Activated naive CD4-positive, alpha-beta T cell (primary cell): ENCODE results near the gene ARID1B.

Experiments used
- DNase-seq, 4 experiments: peaks; one replicate each; lab custom pipeline; 2025; lab: John Stamatoyannopoulos, UW

ARID1B gene

DNA sequence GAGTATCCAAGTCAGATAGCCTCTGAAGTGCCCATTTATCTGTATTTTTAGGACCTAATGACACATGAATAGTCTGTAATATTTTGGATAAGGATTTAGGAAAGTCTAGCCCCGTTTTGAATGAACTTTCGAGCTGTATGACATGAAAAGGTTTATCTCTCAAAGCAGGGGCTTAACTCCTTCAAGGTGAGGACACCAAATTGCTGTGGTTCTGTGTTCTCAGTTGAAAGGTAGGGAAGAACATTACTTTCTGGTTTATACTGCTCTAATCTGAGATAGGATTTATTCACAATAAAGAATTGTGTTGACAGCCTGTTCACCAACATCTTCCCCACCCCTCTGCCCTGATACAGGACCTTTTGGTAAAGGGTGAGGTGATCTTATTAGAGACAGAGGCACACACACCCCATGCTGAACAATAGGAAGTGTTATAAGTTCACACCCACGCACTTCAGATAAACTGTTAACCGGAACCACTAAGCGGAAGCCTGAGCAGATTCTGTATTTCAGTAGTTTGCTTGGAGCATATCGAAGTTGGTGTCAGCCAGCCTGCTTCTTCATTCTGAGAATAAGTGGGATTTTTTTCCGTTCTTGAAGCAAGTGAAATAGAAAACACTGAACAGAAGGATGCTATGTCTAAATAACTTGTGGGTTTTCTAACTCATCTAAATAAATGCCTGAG, 322.9 kb downstream of the ARID1B start:
- peak in 2 of 4 experiments; percentile 1 to 16 for DNase-seq

DNA sequence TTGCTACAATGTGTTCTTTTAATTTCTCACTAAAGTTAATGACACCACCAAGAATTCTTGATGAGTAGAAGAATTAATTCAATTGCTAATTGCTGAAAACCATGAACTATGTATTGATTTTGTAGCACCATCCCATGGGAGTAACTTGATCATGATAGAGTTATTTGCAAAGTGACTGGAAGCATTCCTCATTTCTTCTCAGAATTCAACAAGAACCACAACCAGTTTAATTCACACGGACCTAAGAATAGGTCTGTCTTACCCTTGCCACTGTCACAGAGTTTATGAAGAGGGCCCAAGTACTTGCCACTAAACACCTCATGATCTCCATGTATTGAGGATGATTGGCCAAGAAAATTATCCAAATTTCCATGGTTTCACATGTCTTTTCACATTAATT, 324.0 kb downstream of the ARID1B start:
- no peak for DNase-seq

DNA sequence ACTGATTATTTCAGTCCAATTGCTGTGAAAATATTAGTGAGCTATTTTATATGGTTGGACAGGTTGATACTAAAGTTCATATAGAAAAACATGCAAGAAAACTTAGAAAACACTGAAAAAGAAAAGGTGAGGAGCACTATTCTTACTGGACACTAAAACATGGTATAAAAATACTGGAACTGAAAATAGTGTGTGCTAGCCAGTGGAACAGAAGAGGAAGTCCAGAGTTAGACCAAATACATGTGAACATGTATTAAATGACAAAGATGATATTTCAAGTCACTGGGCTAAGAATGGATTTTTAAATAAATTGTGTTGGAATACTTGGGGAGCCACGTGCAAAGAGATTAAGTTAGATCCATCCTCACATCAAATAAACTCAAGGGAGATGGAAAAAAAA, 327.6 kb downstream of the ARID1B start:
- DNase-seq, result no peak

DNA sequence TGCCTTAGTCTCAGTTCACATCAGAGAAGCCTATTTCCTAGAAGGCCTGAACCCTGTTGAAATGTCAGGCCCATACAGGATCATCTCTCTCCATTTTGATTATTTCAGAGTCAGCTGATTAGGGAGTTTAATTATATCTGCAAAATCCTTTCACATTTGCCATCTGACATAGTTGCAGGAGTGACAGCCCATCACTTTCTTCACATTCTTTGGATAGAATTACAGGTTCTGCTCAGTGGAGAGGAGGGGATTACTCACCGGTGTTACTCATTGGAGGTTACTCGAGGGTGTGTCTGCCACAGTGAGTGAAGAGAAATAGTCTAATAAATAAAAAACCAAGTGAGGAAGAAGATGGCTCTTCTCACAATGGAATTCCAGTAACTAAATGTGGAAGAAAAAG, 329.3 kb downstream of the ARID1B start:
- DNase-seq, result no peak

DNA sequence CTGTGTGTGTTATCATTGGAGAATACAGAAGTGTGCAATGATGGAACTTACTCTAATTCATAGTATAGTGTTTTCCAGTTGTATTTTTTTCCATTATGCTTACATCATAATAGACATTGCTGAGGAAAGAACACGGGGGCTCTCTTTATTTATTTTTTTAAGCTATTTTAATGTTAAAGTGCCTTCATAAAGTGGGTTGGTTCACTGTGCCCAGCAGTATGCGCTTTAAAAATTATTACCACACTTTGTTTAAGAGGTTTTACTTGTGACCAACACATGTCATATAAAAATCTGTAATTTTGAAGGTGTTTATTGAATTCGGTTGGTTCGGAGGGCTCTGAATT, 330.4 kb downstream of the ARID1B start:
- no peak for DNase-seq

DNA sequence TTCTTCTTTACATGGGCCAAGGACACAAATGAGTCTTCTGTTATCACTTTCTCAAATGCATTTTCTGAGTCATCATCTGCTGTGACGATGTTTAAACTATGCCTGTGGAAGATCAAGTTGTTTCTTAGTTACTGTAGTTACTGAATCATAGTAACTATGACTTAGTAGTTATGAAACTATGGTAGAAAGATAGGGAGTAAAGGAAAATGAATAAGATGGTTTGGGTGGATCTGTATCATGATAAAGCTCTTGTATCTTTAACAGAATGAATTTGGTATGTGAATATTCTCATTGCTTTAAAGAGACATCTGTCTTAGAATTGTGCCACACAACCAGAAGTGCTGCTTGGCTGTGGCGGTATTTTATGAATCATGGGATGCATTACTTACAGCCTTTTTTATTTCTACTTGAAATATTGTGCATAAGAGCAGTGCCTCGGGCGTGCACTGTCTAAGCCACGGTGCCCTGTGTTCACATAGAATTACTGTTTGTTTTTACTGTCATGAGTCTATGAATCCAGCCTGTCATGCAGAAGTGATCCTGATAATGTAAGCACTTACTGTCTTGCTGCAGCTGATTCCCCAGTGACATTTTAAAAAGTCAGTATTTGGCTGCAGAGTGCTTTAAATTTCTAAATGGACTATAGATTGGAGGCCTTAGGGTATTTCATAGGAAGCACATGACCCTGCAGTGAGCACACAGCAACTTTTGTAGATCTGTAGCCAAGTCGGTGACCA, 330.9 kb downstream of the ARID1B start:
- no peak for DNase-seq

DNA sequence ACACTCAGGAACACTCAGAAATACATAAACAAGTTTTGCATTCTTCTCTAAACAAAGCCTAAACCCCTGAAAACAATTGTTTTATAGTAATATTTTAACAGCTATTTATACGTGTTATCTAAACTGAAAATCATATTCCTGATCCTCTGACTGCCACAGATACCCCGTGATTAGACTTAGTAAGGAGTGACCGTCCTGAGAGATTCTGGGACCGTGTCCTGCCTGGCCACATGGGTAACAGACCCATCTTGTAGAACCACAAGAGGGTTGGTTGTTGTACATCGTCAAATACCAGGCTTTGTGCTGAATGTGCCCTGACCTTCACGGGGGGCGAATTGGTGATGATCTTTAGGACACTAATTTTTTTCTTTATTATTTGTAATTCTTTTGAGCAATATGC, 331.7 kb downstream of the ARID1B start:
- no peak for DNase-seq

DNA sequence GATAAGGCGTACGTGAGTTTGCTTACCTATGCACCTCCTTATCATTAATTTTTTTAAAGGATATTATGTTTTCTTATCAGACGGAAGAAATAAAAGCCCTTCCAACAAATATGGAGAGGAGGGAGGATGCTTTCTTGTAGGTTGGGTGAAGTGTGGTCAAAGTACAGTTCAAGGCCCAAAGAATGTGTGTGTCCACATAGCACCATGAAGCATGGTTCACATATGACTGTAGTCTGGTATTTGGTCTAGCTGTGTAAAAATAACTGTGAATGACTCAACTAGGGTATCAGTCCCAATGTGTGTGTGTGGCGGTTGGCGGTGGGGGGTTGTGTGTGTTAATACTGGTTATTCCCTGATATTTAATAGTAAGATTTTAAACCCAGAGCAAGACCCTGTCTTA, 333.4 kb downstream of the ARID1B start:
- no peak for DNase-seq

DNA sequence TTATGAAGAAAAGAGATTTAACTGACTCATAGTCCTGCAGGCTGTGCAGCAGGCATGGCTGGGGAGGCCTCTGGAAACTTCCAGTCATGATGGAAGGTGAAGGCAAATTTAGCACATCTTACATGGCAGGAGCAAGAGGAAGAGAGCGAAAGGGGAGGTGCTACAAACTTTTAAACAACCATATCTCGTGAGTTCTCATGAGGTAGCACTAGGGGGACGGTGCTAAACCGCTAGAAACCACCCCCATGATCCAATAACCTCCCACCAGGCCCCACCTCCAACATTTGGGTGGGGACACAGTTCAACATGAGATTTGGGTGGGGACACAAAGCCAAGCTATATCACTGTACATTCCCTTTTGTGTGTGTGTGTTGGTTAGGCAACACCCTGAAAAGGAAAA, 336.2 kb downstream of the ARID1B start:
- no peak for DNase-seq

DNA sequence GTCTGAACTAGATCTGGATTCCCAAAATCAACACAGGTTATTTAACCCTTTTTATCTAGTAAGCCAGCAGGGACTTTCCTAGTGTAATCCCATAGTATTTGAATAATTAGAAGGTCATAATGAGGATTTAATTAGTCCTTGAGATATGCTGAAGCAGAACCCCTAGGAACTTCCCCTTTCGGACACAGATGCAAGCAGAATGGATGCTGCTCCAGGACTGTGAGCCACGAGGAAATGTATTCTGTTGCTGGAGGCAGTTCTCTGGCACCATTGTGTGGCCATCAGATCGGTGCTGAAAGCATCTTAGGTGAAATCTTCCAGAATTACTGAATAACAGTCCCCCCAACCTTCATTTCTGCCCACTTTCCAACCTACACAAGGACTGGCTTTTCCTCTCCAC, 339.2 kb downstream of the ARID1B start:
- DNase-seq, result no peak

DNA sequence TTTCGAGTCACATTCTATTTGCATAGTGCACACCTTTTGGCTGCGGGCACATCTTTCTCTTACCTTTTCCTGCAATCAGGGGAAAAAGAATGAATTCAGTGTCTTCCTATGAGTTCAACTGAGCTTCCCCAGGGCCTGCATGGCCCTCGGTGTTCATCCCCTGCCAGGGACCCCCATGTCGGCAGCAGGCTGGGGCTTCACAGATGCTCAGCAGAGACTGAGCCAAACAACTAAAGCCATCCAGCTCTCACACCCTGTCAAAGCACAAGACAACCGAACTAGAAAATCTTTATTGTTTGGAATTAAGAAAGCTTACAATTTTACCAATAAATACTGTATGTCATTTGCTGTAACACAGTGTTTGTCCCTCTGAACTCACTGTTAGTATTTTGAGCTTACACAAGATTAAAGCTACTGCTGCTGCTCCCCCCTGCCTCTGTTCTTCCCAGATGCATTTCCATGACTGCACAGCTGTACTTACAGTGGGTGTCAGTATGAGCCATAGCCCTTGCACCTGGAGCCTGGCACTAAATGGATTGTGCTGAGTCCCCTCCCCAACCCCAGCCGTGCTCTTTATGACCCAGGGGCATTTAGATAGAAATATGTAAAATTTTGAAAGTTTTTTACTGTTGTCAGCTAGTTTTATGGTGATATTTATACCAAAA, 340.4 kb downstream of the ARID1B start:
- no peak for DNase-seq

DNA sequence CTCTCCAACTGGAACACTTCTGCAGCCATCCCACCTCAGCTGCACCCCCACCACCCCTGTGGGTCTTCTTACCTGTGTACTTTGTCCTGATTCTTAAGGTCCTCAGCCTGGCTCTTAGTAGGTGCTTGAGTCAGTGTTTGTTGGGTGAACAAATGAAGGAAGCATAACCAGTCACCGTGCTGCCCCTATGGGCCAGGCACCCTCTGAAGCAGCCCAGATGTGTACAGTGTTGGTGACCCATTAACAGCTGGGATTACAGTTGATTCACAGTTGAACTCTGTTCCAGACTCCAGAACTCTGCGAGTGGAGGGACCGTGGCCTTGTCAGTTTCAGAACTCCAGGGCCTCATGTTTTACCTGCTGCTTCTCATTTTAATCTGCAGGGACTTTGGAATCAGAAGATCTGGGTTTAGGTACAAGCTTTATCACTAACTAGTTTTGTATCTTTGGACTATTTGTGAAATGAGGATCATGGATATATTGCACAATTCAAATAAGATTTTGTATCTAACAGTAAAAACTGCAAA, 342.4 kb downstream of the ARID1B start:
- DNase-seq, result no peak

DNA sequence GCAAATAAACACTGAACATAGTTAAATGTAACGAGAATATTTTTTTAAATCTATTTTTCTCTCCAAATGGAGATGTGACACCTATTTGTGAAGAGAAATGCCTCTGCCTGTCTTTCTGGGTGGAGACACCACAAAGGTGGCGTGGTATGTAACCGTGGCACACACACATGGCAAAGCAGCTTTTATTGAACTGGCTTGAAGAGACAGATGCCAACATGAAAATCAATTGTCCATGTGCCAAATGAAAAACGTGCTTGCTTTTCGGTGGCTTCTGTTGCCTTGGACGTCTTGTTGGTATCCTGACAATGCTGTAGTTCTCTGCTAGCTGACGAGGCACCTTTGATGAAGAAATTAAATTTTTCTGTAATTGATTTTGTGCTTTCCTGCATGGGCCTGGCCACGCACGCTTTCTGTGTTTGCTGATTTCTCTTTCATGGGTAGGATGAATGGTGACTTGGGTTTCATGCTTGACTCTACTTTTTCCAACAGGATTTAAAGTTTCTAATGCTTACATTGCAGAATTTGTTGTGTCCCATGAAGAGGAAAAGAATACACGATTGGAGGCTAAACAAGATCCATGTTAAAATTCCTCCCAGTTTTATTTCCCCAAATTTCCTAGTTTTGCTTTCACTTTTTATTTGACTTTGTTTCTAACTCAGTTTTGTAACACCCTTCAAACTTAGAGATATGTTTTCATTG, 343.5 kb downstream of the ARID1B start:
- DNase-seq, result no peak

DNA sequence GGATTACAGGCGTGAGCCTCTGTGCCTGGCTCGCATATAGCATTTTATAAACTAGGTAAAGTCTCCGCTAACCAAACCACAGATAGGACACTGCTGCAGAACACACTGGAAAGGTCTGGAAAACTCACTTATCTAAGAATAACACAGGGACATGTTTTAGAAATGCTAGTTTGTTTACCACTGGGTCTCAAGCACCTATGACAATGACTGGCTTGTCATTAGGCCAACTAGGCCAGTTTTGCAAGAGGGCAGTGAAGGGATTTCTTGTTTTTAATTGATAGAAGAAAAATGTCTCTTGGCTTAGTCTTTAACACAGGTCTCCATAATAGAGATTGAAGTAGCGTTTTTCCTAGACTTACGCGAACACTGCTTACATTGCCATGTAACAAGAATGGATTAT, 344.7 kb downstream of the ARID1B start:
- no peak for DNase-seq

DNA sequence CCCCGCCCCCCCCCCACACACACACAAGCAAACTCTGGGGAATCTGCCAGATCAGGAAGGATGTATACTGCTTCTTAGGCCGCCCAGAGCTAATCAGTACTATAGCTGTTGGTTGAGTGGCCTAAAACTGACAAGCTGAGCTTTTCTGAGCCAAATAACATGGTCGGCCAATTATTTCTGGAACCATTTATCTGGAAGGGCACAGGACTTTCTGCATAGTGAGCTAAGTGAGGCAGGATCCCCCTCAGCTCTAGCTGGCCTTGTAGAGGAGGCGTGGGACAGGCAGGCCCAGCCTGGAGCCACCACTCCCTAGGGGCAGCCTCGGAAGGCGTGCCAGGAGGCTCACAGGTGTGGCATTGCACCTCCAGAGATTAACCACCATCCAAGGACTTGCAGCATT, 346.1 kb downstream of the ARID1B start:
- DNase-seq, result no peak

DNA sequence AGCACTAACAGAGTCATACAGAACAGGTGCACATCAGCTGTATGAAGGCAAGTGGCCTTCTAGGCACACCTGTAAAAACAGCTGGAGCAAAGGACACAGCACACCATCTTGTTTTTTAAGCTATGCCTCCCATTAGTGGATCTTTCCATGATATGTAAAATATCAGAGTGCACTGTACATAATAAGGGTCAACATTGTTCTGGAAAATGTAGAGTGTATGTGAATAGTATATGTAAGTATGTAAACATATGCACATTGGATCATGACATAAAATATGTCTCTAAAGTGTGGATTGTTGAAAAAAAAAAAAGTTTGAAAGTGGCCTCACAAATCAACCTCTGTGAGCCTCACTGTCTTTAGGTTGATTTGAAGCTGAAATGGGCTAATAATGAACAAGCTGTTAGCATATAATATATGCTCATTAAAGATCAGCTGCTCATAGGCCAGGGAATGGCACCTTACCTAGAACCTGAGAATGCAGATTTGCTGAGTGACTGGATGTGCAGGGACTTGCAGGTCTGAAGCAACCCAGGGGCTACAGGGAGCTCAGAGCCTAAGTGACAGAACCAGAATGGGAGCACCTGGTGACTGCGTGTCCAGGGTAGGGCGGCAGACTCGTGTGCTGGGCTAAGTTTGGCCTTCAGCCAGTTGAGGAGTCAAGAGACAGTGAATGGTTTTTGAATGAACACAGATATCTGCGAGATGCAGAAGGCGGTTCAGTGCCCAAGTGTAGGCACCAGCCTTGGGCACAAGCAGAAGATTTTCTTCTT, 347.5 kb downstream of the ARID1B start:
- DNase-seq, result no peak

DNA sequence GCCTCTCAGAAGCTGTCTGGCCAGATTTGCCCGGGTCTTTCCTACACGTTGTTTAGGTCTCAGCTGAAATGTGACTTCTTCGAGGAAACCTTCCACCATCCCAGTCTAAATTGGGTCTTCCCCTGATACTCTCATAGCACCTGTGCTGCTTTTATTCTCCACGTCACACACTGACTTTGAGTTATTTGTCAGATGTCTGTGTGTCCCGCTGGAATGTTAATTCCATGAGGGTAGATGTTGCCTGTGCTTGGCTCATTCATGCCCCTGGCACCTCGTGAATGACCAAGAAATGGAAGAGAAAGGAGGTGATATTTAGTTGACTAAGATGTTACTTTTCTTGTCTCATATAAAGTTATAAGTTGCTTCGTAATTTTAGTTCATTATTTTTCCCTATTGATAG, 348.4 kb downstream of the ARID1B start:
- DNase-seq, result no peak

DNA sequence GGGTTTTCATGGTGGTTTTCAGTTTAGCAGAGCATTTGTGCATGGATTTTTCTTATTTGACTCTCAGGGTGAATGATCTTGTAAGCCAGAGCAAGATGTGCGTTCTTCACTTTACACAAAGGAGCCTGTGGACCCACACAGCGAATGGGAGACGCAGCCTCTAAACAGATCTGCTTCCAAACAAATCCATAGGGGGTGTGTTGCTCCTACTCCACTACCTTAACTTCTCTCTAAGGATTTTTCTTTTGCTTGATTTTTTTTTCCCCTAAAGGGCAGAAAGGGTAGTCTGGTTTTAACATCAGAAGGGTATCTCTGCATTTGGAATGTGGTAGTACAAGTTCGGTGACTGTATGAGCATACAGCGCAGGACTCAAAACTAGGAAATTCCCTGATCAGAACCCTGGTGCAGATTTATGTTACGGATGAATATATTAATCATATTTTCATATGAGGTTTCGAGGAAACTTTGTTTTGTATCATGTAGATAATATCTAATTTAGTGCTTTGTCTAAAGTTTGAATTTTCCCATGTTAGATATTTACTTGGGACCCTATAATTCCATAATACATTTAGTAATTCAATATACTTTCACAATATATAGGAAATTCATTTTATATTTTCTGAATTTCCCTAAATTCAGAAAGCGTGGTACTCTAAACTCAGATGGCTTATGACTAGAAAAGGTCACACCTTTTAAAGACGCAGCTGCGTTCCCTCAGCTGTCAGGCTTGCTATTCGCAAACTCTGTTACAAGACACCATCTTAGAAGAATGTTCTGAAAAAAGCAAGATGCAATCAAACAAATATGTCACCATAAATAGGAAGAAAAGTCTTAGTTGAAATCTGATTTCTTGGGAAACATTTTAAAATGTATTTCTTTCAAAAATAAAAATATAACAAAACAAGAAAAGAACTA, 349.3 kb downstream of the ARID1B start:
- no peak for DNase-seq

DNA sequence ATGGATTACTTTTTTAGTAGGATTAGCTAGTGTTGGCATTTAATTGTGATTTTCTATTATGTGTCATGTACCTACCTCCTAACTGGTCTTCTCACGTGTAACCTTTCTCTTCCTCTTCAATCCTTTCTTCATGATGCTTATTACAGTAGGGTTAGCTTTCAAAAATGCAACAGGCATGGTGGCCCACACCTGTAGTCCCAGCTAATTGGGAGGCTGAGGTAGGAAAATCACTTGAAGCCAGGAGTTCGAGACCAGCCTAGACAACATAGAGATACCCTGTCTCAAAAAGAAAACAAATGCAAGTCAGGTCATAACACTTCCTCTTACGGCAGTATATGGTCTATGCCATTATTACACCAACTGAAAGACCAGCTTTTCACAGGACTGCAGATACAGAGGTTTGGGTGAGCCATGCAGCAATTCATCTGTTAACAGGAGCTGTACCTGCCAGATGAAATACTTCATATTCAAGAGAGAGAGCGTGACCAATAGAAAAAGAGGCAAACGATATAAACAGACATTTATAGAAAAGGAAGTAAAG, 351.1 kb downstream of the ARID1B start:
- DNase-seq, result no peak

DNA sequence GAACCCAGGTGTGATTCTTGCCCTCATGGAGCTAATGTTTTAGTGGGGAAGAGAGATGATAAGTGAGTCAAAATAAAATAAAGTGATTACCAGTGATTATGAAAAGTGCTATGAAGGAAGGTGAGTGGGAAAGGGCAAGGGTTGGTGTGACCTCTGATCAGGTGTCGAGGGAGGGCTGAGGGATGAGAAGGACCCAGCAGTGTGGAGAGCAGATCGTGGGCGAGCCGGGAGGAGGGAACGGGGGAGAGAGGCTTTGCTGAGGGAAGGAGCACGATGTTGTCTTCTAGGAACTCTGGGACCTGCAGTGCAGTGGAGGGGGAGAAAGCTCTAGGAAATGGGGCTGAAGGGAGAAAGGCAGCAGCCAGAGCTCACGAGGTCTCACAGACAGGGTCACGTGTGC, 354.1 kb downstream of the ARID1B start:
- DNase-seq, result no peak
